Measurements from ENCODE around the gene EMB.
A peak's percentile ranks its signal among the peaks of the same experiment; 100 is the strongest.
"Not testable (repeated sequence)": the region's sequence is repeated elsewhere in the genome, so short reads cannot be mapped to it uniquely, and the experiment has no call there.

The EMB gene, protein sequence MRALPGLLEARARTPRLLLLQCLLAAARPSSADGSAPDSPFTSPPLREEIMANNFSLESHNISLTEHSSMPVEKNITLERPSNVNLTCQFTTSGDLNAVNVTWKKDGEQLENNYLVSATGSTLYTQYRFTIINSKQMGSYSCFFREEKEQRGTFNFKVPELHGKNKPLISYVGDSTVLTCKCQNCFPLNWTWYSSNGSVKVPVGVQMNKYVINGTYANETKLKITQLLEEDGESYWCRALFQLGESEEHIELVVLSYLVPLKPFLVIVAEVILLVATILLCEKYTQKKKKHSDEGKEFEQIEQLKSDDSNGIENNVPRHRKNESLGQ

GRCh38 chr5:50440651-50441492 is at the start of gene EMB:
Gene EMB, minus strand, starts transcription at chr5:50441288. Its CDS starts 137 bp downstream, at chr5:50441151.
- peak; percentile 94 for DNase-seq

GRCh38 chr5:50489491-50489890 is 48.4 kb upstream of the EMB start:
- DNase-seq: peak; percentile 15

- DNase-seq: peak; percentile 21
These were observed 37.7 kb upstream of the EMB start for GRCh38 chr5:50478790-50479189.

- no peak for DNase-seq
These were observed 35.5 kb upstream of the EMB start for GRCh38 chr5:50476549-50476948.

GRCh38 chr5:50465015-50465414 is 23.9 kb upstream of the EMB start:
- DNase-seq: not testable (repeated sequence)

- DNase-seq: no peak
These were observed 22.6 kb upstream of the EMB start for GRCh38 chr5:50463726-50464125.

DNA sequence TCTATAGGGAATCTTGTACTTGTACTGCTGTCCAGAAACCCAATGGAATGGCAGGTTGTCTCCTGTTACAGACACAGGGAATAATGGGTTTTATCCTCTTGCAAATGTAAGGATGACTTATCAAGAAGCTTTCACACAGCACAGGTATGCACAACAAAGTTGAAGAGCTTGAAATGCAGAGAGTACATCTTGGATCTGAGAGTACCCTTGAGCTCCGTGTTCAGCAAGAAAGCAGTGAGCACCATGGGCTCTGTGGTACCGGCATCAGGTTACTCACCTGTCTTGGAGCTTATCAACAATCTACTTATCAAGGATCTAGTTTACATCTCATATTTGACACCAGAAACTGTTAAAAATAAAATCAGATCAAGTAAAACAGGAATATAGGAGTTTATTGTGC is 22.0 kb upstream of the EMB start:
- no peak for DNase-seq

- peak; percentile 78 for DNase-seq
These were observed 21.5 kb upstream of the EMB start for GRCh38 chr5:50462579-50462978.

DNA sequence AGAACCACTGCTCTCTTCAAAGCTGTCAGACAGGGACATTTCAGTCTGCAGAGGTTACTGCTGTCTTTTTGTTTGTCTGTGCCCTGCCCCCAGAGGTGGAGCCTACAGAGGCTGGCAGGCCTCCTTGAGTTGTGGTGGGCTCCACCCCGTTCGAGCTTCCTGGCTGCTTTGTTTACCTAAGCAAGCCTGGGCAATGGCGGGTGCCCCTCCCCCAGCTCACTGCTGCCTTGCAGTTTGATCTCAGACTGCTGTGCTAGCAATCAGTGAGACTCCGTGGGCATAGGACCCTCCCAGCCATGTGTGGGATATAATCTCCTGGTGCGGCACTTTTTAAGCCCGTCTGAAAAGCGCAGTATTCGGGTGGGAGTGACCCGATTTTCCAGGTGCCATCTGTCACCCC is 17.3 kb upstream of the EMB start:
- peak; percentile 53 for DNase-seq

DNA sequence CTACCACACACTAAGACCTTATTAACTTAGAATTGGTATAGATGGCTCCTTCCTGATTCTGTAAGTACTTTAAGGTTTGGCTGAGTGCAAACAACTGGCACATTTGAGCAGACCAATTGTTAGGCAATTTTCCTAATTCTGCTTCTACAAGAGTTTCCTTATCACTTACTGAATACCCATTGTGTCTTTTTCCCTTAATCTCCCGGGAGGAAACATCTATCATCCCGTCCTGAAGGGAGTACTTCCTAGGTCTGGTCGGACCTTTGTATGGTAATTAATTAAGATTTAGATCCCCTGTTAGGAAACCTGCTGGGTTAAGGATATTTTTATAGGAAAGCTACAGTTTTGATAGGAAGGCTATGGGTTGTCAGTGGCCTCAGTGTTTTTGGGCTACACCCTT is 8.2 kb upstream of the EMB start:
- not testable (repeated sequence) for DNase-seq

- DNase-seq: no peak
These were observed 6.9 kb upstream of the EMB start for GRCh38 chr5:50447941-50448340.

DNA sequence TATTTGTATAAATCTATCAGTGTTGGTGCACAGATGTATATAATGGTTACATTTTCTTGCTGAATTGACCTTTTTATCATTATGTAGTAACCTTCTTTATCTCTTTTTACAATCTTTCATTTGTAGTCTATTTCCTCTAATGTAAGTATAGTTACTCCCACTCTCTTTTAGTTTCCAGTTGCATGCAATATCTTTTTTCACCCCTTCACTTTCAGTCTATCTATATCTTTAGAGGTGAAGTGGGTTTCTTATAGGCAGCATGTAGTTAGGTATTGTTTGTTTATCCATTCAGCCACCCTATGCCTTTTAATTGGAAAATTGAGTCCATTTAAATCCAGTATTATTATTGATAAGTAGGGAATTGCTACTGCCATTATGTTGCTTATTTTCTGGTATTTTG is 6.1 kb upstream of the EMB start:
- no peak for DNase-seq

- no peak for DNase-seq
These were observed 4.3 kb upstream of the EMB start for GRCh38 chr5:50445296-50445949.

DNA sequence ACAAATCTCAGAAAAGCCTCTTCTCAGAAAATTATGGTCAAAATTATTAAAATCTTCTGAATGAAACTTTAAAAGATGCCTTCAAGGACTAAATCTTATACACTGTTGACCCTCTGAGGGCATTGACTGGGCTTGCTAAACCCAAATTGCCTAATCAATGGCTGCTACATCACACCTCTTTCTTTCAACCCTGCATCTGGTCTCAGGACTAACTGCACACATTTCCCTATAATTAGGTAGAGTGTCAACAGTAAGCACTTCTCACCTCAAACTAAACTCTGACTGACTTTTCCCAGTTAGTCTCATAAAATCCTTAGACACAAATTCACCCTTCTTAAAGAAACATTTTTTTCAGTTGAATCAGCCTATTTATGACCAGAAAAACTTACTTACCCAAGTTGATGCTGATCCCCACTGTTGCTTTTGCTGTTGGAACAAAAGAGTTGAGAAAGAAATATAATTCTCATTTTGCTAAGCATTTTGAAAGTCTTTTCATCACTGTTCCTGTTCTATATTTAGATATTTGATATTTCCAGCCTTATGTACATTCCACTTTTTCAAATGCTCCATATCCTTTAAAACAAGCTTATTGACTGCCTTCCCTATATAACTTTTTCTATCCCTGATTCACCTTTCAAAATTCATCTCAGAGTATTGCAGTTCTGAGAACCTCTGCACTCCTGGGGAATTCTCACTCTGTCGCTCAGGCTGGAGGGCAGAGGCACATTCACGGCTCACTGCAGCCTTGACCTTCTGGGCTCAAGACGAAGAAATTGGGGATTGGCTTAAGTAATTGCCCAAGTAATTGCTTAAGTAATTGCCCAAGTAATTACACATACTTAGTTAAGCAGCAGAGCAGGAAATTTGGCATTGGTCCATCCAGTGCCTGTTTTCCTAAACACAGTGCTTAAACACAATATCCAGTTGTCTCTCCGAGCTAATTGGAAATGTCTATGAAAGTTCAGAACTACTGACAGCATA is 1.8 kb upstream of the EMB start:
- not testable (repeated sequence) for DNase-seq

- DNase-seq: no peak
These were observed 436 bp upstream of the EMB start for GRCh38 chr5:50441493-50441955.

- DNase-seq: no peak
These were observed 1.9 kb downstream of the EMB start for GRCh38 chr5:50439221-50439620.

DNA sequence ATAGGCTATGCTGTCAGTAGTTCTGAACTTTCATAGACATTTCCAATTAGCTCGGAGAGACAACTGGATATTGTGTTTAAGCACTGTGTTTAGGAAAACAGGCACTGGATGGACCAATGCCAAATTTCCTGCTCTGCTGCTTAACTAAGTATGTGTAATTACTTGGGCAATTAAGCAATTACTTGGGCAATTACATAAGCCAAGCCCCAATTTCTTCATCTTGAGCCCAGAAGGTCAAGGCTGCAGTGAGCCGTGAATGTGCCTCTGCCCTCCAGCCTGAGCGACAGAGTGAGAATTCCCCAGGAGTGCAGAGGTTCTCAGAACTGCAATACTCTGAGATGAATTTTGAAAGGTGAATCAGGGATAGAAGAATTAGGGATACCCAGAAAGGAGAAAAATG is 3.0 kb downstream of the EMB start:
- DNase-seq: not testable (repeated sequence)

- no peak for DNase-seq
These were observed 5.9 kb downstream of the EMB start for GRCh38 chr5:50435168-50435567.

DNA sequence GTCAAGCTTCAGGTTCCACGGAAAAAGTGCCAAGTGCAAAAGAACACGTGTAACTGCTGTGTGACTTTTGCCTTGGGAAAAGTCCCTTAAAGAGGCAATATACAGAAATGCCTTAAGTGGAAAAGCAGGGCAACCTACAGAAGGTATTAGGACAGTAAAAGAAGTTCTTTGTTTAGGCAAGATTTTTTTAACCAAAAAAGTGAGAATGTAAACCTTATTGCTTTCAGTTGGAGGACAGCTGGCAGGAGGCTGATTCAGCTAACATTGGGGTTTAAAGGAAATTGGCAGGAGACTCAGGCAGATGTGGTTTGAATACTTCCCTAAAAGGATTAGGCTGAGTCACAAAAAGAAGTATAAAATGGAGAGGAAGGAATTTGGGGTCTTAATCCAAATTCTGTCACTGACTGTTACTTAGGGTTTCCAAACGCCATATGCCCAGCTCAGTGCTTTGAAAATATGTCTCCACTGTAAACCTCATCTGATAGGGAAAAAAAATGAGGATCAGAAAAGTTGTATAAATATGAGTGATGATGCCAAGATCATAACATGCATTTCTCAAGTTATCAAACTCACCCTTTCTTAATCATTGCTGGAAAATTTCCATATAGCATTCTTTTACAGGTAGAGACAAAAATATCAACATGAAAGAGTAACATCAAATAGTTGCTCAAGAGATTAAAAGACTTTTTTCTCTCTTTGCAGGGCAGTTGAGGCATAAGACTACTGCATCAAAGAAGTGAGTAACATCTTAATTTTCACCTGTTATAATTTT is 9.8 kb downstream of the EMB start:
- DNase-seq: not testable (repeated sequence)

DNA sequence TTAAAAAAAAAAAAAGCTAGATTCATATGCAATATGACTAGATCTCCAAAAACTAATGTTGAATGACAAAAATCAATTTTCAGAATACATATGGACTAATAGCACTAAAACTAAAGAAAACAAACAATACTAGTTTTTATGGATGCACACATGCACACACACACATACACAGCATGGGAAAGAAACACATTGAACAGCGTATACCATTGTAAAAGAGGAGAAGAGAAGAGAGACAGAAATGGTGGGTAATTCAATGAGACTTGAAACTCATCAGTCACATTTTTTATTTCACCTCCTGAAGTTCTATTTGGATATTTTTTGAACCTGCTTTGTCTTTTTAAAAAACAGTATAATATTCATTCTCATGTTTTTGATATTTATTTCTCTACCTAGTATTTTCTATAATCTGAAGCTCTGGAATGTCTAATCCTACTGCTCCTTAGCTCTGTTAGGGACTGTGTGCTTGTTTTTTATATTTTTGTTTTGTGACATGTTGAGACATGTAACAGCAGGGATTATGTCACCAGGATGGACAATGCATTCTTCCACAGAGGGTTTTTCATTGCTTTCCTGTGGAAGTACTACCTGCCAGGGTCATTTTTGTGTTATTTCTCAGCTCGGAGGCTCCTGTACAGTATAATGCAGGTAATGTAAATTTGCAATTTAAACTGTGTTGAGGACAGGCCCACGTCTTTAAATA is 17.8 kb downstream of the EMB start:
- DNase-seq: not testable (repeated sequence)

Data from DMS53 (cell line).